Spleen (tissue), 11 donors: ENCODE measurements around the gene TANC1. TPM values are rescaled to one million over a fixed set of nuclear protein-coding genes. Genes with fewer than 3 reads are reported as not detected.

Experiments used
- DNase-seq: peaks from one replicate; pipeline ENCODE4 v3.0.0-alpha.2; 2020
- H3K27ac ChIP-seq, 8 donors: fragments of 200-600 bp; sonication (generic) in 7 of 8; 1 replicate in 4 of 8; 2 replicates in 4 of 8; pipeline versions ENCODE4 v1.5.0 to v1.8.0; 2016 to 2021; ENCODE audit warnings: inconsistent platforms in 4 of 8, mild to moderate bottlenecking in 4 of 8, moderate library complexity in 1 of 8
- H3K27me3 ChIP-seq, 7 donors: fragments of 200-600 bp; sonication (generic) in 6 of 7; replicated peaks in 1 of 7; 1 replicate in 4 of 7; 2 replicates in 3 of 7; pipeline versions ENCODE4 v1.5.0 to v1.8.0; 2016 to 2021; ENCODE audit warnings: inconsistent platforms in 3 of 7, mild to moderate bottlenecking in 1 of 7
- H3K36me3 ChIP-seq, 6 donors: fragments of 200-600 bp; sonication (generic) in 5 of 6; 1 replicate in 4 of 6; 2 replicates in 2 of 6; pipeline versions ENCODE4 v1.5.0 to v1.8.0; 2016 to 2021; ENCODE audit warnings: inconsistent platforms in 2 of 6
- H3K4me1 ChIP-seq, 6 donors: fragments of 200-600 bp; sonication (generic) in 5 of 6; 1 replicate in 3 of 6; 2 replicates in 3 of 6; pipeline versions ENCODE4 v1.5.0 to v1.8.0; 2016 to 2021; ENCODE audit warnings: inconsistent platforms in 3 of 6
- H3K4me3 ChIP-seq, 8 donors: fragments of 200-600 bp; sonication (generic) in 7 of 8; 1 replicate in 4 of 8; 2 replicates in 4 of 8; pipeline versions ENCODE4 v1.5.0 to v1.8.0; 2016 to 2021; ENCODE audit warnings: inconsistent platforms in 4 of 8, mild to moderate bottlenecking in 4 of 8, moderate library complexity in 2 of 8
- H3K9me3 ChIP-seq, 8 donors: fragments of 200-600 bp; sonication (generic) in 7 of 8; 1 replicate in 4 of 8; 2 replicates in 4 of 8; pipeline versions ENCODE4 v1.5.0 to v1.8.0; 2016 to 2021; ENCODE audit warnings: inconsistent platforms in 4 of 8
- POLR2A ChIP-seq, 3 donors: fragments of 450-650 bp; IDR thresholded peaks; one replicate each; pipeline ENCODE4 v1.5.1; 2017; ENCODE audit warnings: antibody characterized with exemption in 3 of 3, mild to moderate bottlenecking in 1 of 3
- POLR2AphosphoS5 ChIP-seq, 3 donors: sonication (generic); formaldehyde crosslinking; IDR thresholded peaks; one replicate each; pipeline ENCODE4 v1.5.1; 2017; ENCODE audit warnings: antibody characterized with exemption in 3 of 3
- WGBS, 5 donors: extraction: QIAGEN DNeasy Blood & Tissue Kit in 3 of 5; methylation state at CpG; one replicate each; pipeline versions ENCODE4 v1.1.5 to v1.1.7; 2013 to 2018; 5-methylcytosine and 5-hydroxymethylcytosine counted together
- intact Hi-C: fragments of 100-400 bp; cut with DNase I; formaldehyde crosslinking; loops from one replicate; pipeline ENCODE4 v1.15.0; 2023; ENCODE audit warnings: low total_unique reads
- polyA plus RNA-seq, 3 donors: library from polyadenylated mRNA; stranded (reverse); fragments of 200-250 nt; gene quantifications; one replicate each; pipeline ENCODE4 v1.2.1, GENCODE V29; 2013
- total RNA-seq, 7 donors: library from RNA; depleted of rRNA in 3 of 7; stranded (reverse); fragments of >200 nt in 3 of 7; fragmentation: NEBNext Ultra II Directional in 4 of 7; extraction: Animal tissue kit (Norgen Biotek cat#: 25700) in 4 of 7; gene quantifications; one replicate each; pipeline versions ENCODE4 v1.1.0 to v1.2.1, GENCODE V29; 2016 to 2021
- TF ChIP-seq, protein P1 (sequence below), 11 experiments: fragments of 200-600 bp in 7 of 11; fragments of 450-650 bp in 4 of 11; sonication (generic) in 4 of 11; IDR thresholded peaks in 8 of 11; conservative IDR thresholded peaks in 3 of 11; 1 replicate in 7 of 11; 2 replicates in 4 of 11; pipeline versions ENCODE4 v1.4.0 to v1.8.0; 2016 to 2021; ENCODE audit warnings: antibody characterized with exemption in 11 of 11, inconsistent platforms in 4 of 11, mild to moderate bottlenecking in 1 of 11
- donor health status: healthy with polysubstance abuse.
- donor health status: DM: no; HTN: no; CAD: no; lungs with moderate emphysema.
- donor health status: DM: no; HTN: no; CAD: no.
- donor health status: Bipolar disorder and iron deficiency.
- donor health status: healthy.
- donor health status: DM: no; HTN: no; CAD: no.
- donor health status: DM: yes; HTN: yes; CAD: no.

Gene TANC1
- total and polyA plus RNA-seq, 10 donors: 3.1 to 28.2 (median 21.7) TPM

DNA sequence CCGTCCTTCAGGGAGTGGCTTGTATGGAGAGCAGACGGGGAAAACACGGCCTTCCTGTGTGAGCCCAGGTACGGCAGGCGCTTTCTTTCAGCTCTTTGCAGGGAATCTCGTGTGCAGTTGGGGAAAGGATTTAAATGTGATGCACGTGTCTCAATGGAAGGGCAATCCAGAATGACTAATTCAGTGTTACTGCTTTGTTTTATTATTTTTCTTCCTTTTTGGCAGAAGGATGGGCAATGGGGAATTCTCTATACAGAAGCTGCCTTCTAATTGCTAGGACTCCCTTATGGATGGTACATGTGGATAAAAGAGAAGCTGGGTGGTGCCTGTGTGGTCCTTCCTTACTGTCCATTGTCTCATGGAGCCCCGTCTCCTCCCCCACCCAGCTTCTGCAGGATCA lies 210.7 kb downstream of the TANC1 start:
- Histone ChIP-seq H3K27me3 (no peaks in the 10 kb centered on the region), H3K9me3 (no peaks in the 10 kb centered on the region), H3K36me3 (peaks cover 0 to 47% (median 8%) of the 10 kb centered on the region in 6 donors), H3K27ac (no peak overlapping the region), H3K4me1 (no peaks in the 10 kb centered on the region), H3K4me3 (no peak overlapping the region)
- TF ChIP-seq, protein P1, sequence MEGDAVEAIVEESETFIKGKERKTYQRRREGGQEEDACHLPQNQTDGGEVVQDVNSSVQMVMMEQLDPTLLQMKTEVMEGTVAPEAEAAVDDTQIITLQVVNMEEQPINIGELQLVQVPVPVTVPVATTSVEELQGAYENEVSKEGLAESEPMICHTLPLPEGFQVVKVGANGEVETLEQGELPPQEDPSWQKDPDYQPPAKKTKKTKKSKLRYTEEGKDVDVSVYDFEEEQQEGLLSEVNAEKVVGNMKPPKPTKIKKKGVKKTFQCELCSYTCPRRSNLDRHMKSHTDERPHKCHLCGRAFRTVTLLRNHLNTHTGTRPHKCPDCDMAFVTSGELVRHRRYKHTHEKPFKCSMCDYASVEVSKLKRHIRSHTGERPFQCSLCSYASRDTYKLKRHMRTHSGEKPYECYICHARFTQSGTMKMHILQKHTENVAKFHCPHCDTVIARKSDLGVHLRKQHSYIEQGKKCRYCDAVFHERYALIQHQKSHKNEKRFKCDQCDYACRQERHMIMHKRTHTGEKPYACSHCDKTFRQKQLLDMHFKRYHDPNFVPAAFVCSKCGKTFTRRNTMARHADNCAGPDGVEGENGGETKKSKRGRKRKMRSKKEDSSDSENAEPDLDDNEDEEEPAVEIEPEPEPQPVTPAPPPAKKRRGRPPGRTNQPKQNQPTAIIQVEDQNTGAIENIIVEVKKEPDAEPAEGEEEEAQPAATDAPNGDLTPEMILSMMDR (IDR thresholded peaks at IDR 0.05 in 8 of 11, conservative IDR thresholded peaks at IDR 0.05 in 3 of 11): no peak
- no peak for TF ChIP-seq POLR2AphosphoS5 (IDR thresholded peaks at IDR 0.05)
- TF ChIP-seq POLR2A (IDR thresholded peaks at IDR 0.05): no peak
- DNase-seq: no peak
- 89 to 96% (median 92%) methylated on average over 8 of the region's 8 CpGs for WGBS, 5 donors
- intact Hi-C loops: no loop called here

DNA sequence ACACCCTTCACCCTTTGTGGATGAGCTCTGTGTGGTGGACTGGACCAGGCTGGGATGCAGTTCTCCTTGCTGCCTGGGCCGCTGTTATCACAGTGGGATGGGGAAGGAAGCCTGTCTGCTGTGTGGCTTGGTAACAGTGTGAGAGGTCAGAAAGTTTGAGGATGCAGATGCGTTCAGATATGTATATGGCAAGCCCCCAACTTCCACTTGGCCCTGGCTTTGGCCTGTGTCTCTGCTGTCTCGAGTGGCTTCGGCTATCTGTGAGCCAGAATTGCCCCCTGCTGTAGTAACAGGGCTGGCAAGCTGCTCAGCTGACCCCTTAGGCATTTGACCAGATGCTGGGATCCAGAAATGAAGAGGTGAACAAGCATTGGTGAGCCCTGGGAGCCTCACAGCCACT lies 211.3 kb downstream of the TANC1 start:
- TF ChIP-seq, protein P1 (IDR thresholded peaks at IDR 0.05 in 8 of 11, conservative IDR thresholded peaks at IDR 0.05 in 3 of 11): no peak
- TF ChIP-seq POLR2AphosphoS5 (IDR thresholded peaks at IDR 0.05): no peak
- no peak for TF ChIP-seq POLR2A (IDR thresholded peaks at IDR 0.05)
- intact Hi-C loops: no loop called here
- Histone ChIP-seq H3K4me1 (peaks cover 0 to under 1% (median 0%) of the 10 kb centered on the region in 6 donors), H3K4me3 (no peak overlapping the region), H3K27me3 (no peaks in the 10 kb centered on the region), H3K9me3 (no peaks in the 10 kb centered on the region), H3K27ac (no peak overlapping the region), H3K36me3 (peaks cover 0 to 41% (median 8%) of the 10 kb centered on the region in 6 donors)
- no peak for DNase-seq
- WGBS, 5 donors: 65 to 86% (median 82%) methylated on average over 3 to 4 of the region's 4 CpGs

DNA sequence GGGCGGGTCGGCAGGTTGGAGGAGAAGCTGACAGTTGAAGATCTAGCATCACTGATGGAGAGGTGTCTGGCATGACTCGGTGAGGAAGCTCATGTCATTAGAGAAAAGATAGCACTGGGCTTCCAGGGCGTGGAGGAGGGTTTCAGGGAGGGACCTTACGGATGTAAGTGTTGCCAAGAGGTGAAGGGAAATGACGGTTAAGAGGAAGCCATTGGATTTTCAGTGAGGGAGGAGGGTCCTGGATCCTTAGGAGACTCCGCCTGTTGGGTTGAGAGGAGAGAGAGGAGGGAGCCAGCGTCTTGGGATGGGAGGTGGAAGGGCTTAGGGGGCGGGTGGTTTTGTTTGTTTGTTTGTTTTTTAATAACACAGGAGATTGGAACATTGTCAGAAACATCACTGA lies 214.9 kb downstream of the TANC1 start:
- intact Hi-C loops: no loop called here
- DNase-seq: no peak
- H3K9me3 ChIP-seq: no peaks in the 10 kb centered on the region
- 81 to 91% (median 83%) methylated on average over 9 of the region's 9 CpGs for WGBS, 5 donors
- no peak overlapping the region for H3K27ac ChIP-seq
- H3K4me3 ChIP-seq: no peak overlapping the region
- TF ChIP-seq, protein P1 (IDR thresholded peaks at IDR 0.05 in 8 of 11, conservative IDR thresholded peaks at IDR 0.05 in 3 of 11): no peak
- no peak for TF ChIP-seq POLR2A (IDR thresholded peaks at IDR 0.05)
- TF ChIP-seq POLR2AphosphoS5 (IDR thresholded peaks at IDR 0.05): no peak
- H3K36me3 ChIP-seq: peaks cover 0 to 33% (median 10%) of the 10 kb centered on the region in 6 donors
- peaks cover 0 to 11% (median 0%) of the 10 kb centered on the region in 6 donors for H3K4me1 ChIP-seq
- H3K27me3 ChIP-seq: no peaks in the 10 kb centered on the region

DNA sequence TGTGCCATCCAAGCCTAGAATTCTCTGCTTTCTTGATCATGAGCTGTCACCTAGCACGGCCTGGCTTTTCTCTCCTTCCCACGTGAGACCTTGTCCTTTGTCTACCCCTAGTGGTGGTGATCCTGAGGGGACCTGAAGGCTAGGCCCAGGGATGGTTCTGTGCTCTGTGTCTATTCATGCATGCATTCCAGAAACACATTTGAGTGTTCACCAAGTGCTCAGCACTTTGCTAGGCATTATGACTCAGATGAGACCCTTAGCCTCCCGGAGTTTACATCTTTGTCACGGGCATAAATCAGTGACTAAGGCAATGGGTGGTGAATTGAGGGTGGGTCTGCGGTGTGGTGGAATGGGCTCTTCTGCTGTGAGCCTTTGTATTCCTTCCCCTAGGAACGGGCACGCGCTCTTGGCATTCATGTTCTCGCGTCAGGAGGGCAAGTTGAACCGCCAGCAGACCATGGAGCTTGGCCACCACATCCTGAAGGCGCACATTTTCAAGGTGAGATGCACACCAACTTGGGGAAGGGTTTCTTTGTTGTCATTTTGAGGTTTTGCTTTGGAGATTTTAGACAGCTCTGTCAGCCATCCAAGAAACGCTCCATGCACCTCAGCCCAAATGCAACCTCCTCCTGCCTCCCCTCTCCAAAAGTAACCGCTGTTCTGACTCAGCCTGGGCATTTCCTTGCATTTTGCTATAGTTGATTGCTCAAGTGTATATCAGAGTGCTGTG lies 217.1 kb downstream of the TANC1 start:
- intact Hi-C loops: no loop called here
- peaks cover 0 to 11% (median 0%) of the 10 kb centered on the region in 6 donors for H3K4me1 ChIP-seq
- no peak overlapping the region for H3K27ac ChIP-seq
- DNase-seq: no peak
- no peaks in the 10 kb centered on the region for H3K9me3 ChIP-seq
- H3K36me3 ChIP-seq: peaks cover 0 to 19% (median 3%) of the 10 kb centered on the region in 6 donors
- 67 to 80% (median 74%) methylated on average over 14 of the region's 14 CpGs for WGBS, 5 donors
- H3K4me3 ChIP-seq: no peak overlapping the region
- H3K27me3 ChIP-seq: no peaks in the 10 kb centered on the region
- no peak for TF ChIP-seq POLR2A (IDR thresholded peaks at IDR 0.05)
- TF ChIP-seq, protein P1 (IDR thresholded peaks at IDR 0.05 in 8 of 11, conservative IDR thresholded peaks at IDR 0.05 in 3 of 11): peak in 5 of 11 experiments; percentile 11 to 28 (median 27)
